Activated gamma-delta T cell (primary cell): ENCODE data around the gene DYRK3.

Experiments
- DNase-seq: peaks from one replicate; lab custom pipeline; 2025; lab: John Stamatoyannopoulos, UW

DYRK3 gene

DNA sequence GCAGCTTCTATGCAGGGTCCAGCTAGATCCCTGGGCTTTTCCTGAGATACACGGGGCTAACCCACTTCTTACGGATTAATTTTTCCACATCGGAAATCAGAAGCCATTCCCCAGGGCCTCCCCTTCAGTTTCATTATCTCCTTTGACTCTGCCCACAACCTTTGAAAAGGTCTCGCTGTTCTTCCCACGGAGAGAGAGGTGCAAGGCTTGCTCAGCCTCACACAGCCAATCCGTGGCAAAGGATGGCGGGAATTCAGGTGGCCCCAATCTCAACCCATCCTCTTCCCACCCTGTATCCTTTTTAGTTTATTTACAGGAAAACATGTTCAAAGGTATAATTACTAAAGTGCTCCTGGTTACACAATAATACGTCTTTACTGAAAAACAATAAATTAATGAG, 48.7 kb downstream of the DYRK3 start:
- no peak for DNase-seq

GRCh38 chr1:206684478-206685333, 49.4 kb downstream of the DYRK3 start, which contains the start of gene MAPKAPK2:
TSS of gene MAPKAPK2 (plus strand) at chr1:206684905. CDS start at chr1:206685230, 325 bp downstream.
- DNase-seq, result peak; percentile 74

DNA sequence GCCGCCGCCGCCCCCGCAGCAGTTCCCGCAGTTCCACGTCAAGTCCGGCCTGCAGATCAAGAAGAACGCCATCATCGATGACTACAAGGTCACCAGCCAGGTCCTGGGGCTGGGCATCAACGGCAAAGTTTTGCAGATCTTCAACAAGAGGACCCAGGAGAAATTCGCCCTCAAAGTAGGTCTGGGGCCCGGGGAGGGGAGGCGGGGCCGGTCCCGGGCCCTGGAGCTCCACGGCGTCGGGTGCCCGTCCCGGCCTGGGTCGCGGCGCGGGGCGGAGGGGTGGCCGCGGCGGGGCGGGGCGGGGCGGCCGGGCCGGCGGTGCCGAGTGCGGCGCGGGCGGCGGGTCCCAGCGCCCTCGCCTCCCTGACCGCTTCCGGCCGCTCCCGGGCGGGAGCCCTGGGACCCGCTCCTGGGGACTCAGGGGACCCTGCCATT, 50.0 kb downstream of the DYRK3 start:
- peak; percentile 37 for DNase-seq

DNA sequence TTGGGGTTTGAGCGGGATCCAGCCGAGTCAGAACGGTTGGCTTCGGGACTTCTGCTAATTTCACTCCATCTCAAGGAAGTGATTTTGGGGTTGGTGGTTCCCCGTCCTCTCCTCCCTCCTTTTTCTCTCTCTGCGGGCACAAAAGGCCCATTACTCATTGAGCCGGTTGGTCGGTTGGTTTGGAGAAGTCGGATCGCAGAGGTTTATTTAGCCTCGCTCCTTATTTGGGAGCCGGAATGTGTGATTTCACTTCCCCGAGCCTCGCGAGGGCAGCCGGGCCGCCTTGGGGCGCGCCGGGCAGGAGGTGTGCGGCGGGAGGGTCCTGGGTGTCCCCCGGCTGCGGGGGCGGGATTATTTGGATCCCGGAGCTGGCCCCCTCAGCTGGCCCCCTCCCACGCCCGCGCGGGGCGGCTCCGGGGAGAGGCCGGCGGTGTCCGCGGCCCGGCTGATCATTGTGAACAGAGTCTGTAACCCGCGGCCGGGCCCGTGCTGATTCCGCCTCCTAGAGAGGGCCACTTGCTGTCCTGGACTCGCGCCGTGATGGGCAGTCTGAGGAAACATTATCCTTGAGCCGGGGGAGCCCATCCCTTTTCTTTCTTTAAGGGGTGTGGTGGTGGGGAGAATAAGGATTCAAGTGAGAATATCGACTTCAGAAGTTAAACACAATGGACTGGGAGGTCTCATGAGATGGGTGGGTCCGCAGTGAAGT, 50.6 kb downstream of the DYRK3 start:
- peak; percentile 32 for DNase-seq

DNA sequence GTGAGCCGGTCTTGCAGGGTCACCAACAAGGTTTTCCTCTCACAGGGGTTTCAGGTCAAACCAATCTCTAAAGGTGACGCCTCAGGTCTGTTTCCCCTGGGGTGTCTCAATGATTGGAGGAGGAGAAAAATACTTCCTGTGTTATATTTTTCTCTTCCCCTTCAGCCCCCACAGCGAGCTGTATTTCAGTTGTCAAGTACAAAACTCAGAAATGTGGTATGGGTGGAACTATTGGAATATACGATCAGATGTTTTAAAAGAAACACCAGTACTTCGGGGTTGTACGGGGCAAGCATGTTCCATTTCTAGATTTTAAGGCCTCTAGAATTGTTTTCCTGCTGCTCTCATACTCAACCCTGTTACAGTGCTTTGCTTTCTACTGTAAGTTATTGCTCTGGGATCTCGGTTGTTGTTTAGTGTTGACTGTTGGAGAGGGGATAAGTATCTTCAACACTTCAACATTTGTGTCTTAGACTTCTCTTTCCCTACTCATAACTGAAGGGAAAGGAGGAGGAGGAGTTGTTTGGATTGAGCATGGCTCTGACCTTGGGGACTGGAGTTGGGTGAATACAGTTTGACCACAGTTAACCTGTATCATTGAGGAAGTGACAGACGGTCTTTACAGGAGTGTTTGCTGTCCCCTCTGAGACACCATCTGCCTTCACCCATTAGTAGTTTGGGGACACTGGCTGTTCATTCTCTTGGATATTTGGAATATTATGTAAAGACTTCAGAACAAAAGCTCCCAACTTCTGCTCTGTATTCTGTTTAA, 51.3 kb downstream of the DYRK3 start:
- no peak for DNase-seq

GRCh38 chr1:206687251-206687914, 52.0 kb downstream of the DYRK3 start:
- DNase-seq, result no peak

- no peak for DNase-seq
These were observed 52.6 kb downstream of the DYRK3 start for GRCh38 chr1:206687915-206688442.

DNA sequence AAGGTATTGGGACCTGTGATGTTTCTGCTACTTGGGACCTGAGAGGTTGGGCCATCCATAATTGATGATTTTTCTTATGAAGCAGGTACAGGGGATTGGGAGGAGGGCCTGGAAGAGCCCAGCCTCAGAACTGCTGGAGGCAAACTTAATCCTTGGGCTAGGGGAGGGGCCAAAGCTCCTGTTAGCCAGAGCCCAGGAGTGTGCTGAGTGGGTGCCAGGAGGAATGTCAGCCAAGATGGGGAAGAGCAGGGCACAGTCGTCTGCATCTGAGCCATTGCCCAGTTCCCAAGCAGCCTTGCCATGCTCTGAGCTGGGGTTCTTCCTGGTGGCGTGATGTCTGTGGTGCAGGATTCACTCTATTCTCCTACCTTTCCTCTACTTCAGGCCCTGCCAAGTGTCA, 55.2 kb downstream of the DYRK3 start:
- DNase-seq, result no peak

DNA sequence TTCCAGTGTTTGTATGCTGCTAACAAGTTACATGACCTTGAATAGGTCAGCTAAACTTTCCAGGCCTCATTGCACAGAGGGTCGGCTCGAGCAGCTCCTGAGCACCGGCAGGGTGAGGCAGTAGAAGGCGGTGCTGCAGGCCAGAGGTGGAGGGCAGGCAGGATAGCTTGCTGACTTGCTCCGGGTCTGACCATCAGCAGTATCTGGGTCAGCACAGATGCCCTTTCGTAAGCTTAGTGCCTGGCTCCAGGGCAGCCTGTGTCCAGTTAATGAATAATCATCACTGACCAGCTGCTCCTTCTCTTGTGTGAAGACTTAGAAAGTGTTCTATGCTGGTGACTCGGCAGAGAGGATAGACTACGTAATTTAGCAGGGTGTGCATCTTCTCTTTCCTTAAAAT, 56.3 kb downstream of the DYRK3 start:
- DNase-seq, result no peak

DNA sequence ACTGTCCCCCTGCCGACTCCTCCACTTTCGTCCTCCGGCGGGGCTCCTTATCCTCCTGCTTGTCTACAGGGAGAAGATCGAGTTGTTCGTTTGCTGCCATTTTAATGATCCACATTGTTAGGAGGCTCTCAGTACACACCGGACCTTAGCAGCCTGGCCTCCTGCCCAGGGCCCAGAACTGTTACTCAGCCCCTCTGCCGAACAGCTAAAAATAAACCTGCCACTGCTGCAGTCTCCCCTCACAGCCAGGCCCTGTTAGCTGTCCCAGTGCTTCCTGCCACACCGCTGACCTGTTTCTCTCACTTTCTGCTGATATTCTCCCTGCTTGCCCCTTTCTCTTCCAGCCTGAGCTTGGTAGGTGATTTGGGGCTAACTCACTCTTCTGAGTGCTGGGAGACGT, 57.7 kb downstream of the DYRK3 start:
- DNase-seq, result no peak

DNA sequence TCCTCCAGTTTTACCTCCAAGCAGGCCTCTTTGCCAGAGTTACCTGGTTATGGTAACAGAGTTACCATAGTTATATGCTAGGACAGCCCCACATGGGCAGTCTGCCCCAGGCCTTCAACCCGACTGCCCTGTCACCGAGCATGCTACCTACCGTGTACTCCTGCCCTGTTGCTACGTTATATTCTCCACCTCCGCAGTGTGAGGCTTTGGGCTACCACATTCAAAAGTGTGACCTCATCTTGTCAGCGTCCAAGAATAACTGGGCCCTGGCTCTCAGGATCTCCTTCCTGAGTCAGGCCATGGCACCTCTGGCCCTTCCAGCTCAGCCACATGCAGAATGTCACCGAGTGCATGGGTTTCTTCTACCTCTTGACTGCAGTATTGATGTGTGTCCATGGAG, 58.3 kb downstream of the DYRK3 start:
- no peak for DNase-seq

- DNase-seq, result no peak
These were observed 59.1 kb downstream of the DYRK3 start for GRCh38 chr1:206694171-206695124.

GRCh38 chr1:206695733-206696132, 60.4 kb downstream of the DYRK3 start:
- no peak for DNase-seq

DNA sequence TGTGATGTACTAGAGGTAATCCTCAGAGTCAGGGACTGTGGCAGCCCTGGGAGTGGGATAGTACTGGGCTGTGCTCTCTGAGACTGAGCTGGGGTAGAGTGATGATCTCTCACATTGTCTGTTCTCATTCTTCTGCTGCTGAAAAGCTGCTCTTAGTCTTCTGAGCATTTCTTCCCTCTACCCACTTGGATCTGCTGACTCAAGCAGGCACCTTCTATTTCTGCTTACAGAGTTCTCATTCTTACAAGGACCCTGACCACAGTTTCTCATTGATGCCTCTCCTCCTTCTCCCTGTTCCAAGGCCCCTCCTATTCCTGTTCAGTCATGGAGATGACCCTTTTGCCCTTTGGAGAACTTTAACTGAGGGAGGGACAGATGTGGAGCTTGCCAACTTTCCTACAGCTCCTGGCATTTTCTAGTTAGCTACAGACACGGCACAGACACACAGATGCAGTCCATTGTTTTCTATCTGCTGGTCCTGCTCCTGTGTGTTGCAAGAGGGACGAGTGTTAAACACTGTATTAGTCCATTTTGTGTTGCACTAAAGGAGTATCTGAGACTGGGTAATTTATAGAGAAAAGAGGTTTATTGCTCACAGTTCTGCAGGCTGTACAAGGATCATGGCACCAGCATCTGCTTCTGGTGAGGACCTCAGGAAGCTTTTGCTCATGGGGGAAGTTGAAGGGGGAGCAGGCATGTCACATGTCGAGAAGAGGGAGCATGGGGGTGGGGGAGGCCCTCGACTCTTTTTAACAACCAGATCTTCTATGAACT, 61.7 kb downstream of the DYRK3 start:
- DNase-seq, result no peak

GRCh38 chr1:206698011-206698410, 62.7 kb downstream of the DYRK3 start:
- no peak for DNase-seq
